Stimulated activated naive CD8-positive, alpha-beta T cell treated with anti-CD3 and anti-CD28 coated beads, Interleukin-15, Interleukin-2, amounts not matched to agents 100 ng/mL and 50 ng/mL, for 24 hours (primary cell): ENCODE data around the gene AGO1.
"Not testable (repeated sequence)": the region's sequence is repeated elsewhere in the genome, so short reads cannot be mapped to it uniquely, and the experiment has no call there.

Experiments used
- H3K27ac Mint-ChIP-seq: one replicate; pipeline ENCODE4 v1.8.0; 2021; ENCODE audit warnings: mild to moderate bottlenecking, mixed read lengths
- H3K27me3 Mint-ChIP-seq: one replicate; pipeline ENCODE4 v1.8.0; 2021; ENCODE audit warnings: mixed read lengths
- H3K36me3 Mint-ChIP-seq: one replicate; pipeline ENCODE4 v1.8.0; 2021; ENCODE audit warnings: low read depth, mixed read lengths
- H3K4me1 Mint-ChIP-seq: one replicate; pipeline ENCODE4 v1.8.0; 2021; ENCODE audit warnings: low read depth, mixed read lengths
- H3K4me3 Mint-ChIP-seq: one replicate; pipeline ENCODE4 v1.8.0; 2021; ENCODE audit warnings: mild to moderate bottlenecking, mixed read lengths
- H3K9me3 Mint-ChIP-seq: one replicate; pipeline ENCODE4 v1.8.0; 2021; ENCODE audit warnings: mixed read lengths

Gene AGO1

GRCh38 chr1:35959304-35959703 lies 76.3 kb downstream of the AGO1 start:
- Mint-ChIP-seq H3K9me3 (no peaks in the 10 kb centered on the region), H3K27ac (no peak overlapping the region)

GRCh38 chr1:35962952-35963351 lies 79.9 kb downstream of the AGO1 start:
- H3K4me1 Mint-ChIP-seq = peaks cover 8% of the 10 kb centered on the region

More at GRCh38 chr1:35959304-35959703, 76.3 kb downstream of the AGO1 start:
- H3K4me1 Mint-ChIP-seq = no peaks in the 10 kb centered on the region
- no peaks in the 10 kb centered on the region for H3K27me3 Mint-ChIP-seq
- H3K4me3 Mint-ChIP-seq = no peak overlapping the region
- peaks cover 22% of the 10 kb centered on the region for H3K36me3 Mint-ChIP-seq

GRCh38 chr1:35964277-35964676 lies 81.3 kb downstream of the AGO1 start:
- H3K27me3 Mint-ChIP-seq, H3K4me3 Mint-ChIP-seq, H3K27ac Mint-ChIP-seq, H3K9me3 Mint-ChIP-seq, H3K4me1 Mint-ChIP-seq: not testable (repeated sequence)
- H3K36me3 Mint-ChIP-seq = peaks cover 32% of the 10 kb centered on the region

More at GRCh38 chr1:35962952-35963351, 79.9 kb downstream of the AGO1 start:
- Mint-ChIP-seq H3K27ac (no peak overlapping the region), H3K9me3 (no peaks in the 10 kb centered on the region), H3K4me3 (no peak overlapping the region), H3K27me3 (no peaks in the 10 kb centered on the region), H3K36me3 (peaks cover 19% of the 10 kb centered on the region)

GRCh38 chr1:35968396-35968795 lies 85.4 kb downstream of the AGO1 start:
- H3K27ac Mint-ChIP-seq = no peak overlapping the region

GRCh38 chr1:35971601-35972000 lies 88.6 kb downstream of the AGO1 start:
- peaks cover 8% of the 10 kb centered on the region for H3K4me1 Mint-ChIP-seq
- H3K9me3 Mint-ChIP-seq = no peaks in the 10 kb centered on the region
- no peak overlapping the region for H3K4me3 Mint-ChIP-seq
- H3K27ac Mint-ChIP-seq = no peak overlapping the region
- H3K27me3 Mint-ChIP-seq = no peaks in the 10 kb centered on the region
- peaks cover 66% of the 10 kb centered on the region for H3K36me3 Mint-ChIP-seq

More at GRCh38 chr1:35968396-35968795, 85.4 kb downstream of the AGO1 start:
- no peak overlapping the region for H3K4me3 Mint-ChIP-seq
- peaks cover 52% of the 10 kb centered on the region for H3K36me3 Mint-ChIP-seq
- peaks cover 8% of the 10 kb centered on the region for H3K4me1 Mint-ChIP-seq
- H3K27me3 Mint-ChIP-seq = no peaks in the 10 kb centered on the region
- no peaks in the 10 kb centered on the region for H3K9me3 Mint-ChIP-seq

GRCh38 chr1:35972631-35973030 lies 89.6 kb downstream of the AGO1 start:
- not testable (repeated sequence) for H3K4me1 Mint-ChIP-seq, H3K27ac Mint-ChIP-seq, H3K4me3 Mint-ChIP-seq, H3K27me3 Mint-ChIP-seq, H3K9me3 Mint-ChIP-seq
- H3K36me3 Mint-ChIP-seq = peaks cover 67% of the 10 kb centered on the region

- Mint-ChIP-seq H3K36me3 (peaks cover 41% of the 10 kb centered on the region), H3K27me3 (no peaks in the 10 kb centered on the region), H3K4me3 (no peak overlapping the region), H3K27ac (no peak overlapping the region), H3K9me3 (no peaks in the 10 kb centered on the region), H3K4me1 (no peaks in the 10 kb centered on the region)
These were observed 97.1 kb downstream of the AGO1 start for GRCh38 chr1:35980090-35980489.
